ENCODE data around the gene FCAR.
"Not testable (repeated sequence)": the region's sequence is repeated elsewhere in the genome, so short reads cannot be mapped to it uniquely, and the experiment has no call there.

The FCAR gene

GRCh38 chr19:54889566-54889965 is 15.5 kb downstream of the FCAR start:
- no peak for TF ChIP-seq CTCF (IDR thresholded peaks at IDR 0.05; ENCODE audit: borderline replicate concordance, insufficient read depth, low read depth, low read length)
- no peak overlapping the region for H3K4me3 ChIP-seq (ENCODE audit: low read depth, low read length)

DNA sequence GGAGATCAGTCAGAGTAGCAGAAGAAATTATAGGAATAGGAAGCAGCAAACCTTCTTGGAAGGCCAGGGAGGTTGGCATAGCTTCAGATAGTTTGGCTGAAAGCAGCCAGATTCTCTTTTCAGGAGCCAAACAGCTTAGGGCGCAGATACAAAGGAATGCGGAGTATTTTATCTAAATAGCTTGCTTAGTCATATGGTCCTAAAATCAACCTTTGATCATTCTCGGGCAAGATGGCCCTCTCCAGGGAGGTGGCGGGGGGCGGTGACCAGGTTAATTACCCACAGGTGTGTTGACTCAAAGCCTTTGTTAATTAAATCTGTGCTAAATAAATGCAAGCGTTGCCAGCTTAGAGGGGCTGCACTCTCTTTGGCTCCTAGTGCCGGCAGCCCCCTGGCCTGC is 19.4 kb downstream of the FCAR start:
- no peak for TF ChIP-seq CTCF (IDR thresholded peaks at IDR 0.05; ENCODE audit: borderline replicate concordance, insufficient read depth, low read depth, low read length)
- H3K4me3 ChIP-seq (ENCODE audit: low read depth, low read length) = no peak overlapping the region

- not testable (repeated sequence) for H3K4me3 ChIP-seq (ENCODE audit: low read depth, low read length)
These were observed 20.1 kb downstream of the FCAR start for GRCh38 chr19:54894106-54894505.

GRCh38 chr19:54896036-54896435 is 22.0 kb downstream of the FCAR start:
- no peak for TF ChIP-seq CTCF (IDR thresholded peaks at IDR 0.05; ENCODE audit: borderline replicate concordance, insufficient read depth, low read depth, low read length)
- no peak overlapping the region for H3K4me3 ChIP-seq (ENCODE audit: low read depth, low read length)

GRCh38 chr19:54898685-54899084 is 24.6 kb downstream of the FCAR start:
- not testable (repeated sequence) for H3K4me3 ChIP-seq (ENCODE audit: low read depth, low read length)

GRCh38 chr19:54899646-54900045 is 25.6 kb downstream of the FCAR start:
- H3K4me3 ChIP-seq (ENCODE audit: low read depth, low read length) = not testable (repeated sequence)

- H3K4me3 ChIP-seq (ENCODE audit: low read depth, low read length) = not testable (repeated sequence)
These were observed 27.1 kb downstream of the FCAR start for GRCh38 chr19:54901153-54901552.

- no peak for TF ChIP-seq CTCF (IDR thresholded peaks at IDR 0.05; ENCODE audit: borderline replicate concordance, insufficient read depth, low read depth, low read length)
- H3K4me3 ChIP-seq (ENCODE audit: low read depth, low read length) = no peak overlapping the region
These were observed 28.0 kb downstream of the FCAR start for GRCh38 chr19:54902061-54902460.

GRCh38 chr19:54903303-54903702 is 29.3 kb downstream of the FCAR start:
- TF ChIP-seq CTCF (IDR thresholded peaks at IDR 0.05; ENCODE audit: borderline replicate concordance, insufficient read depth, low read depth, low read length) = no peak

GRCh38 chr19:54904261-54904660 is 30.2 kb downstream of the FCAR start:
- H3K4me3 ChIP-seq (ENCODE audit: low read depth, low read length) = not testable (repeated sequence)

More at GRCh38 chr19:54903303-54903702, 29.3 kb downstream of the FCAR start:
- no peak overlapping the region for H3K4me3 ChIP-seq (ENCODE audit: low read depth, low read length)

Measured in GM12875 (cell line).